Measurements from ENCODE around the gene GLA.

DNA sequence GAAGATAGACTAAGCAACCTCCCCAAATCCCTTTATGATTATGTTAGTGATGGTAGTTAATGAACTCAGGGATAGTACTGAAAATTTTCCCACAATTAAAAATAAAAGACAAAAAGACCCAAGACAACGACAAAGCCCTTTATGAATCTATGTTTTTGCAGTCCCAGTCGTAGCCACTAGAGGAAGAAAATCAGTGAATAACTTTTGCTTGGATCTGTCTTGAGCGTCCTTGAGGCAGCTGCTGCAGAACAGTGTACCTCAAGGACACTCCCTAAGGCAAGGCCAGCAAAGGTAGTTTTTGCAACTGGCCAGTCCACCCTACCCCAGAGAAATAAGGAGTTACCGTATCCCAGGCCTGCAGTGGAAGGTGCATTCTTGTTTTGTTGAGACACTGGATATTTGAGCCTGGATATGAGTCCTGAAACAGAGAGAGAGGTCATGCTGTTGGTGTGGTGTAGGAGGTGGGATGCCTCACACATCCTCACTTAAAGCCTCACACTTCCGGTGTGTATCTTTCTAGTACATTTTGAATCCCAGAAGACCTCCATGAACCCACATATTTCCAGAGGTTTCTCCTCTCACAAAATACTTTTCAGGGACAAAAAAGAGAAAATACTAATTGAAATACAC, 50.4 kb downstream of the GLA start:
- TF ChIP-seq POLR2A (IDR thresholded peaks at IDR 0.05; ENCODE audit: low read depth, low read length) (no peak), TAF1 (IDR thresholded peaks at IDR 0.05; ENCODE audit: low read depth, low read length) (no peak)
